ENCODE data around the gene HEPACAM2.

DNA sequence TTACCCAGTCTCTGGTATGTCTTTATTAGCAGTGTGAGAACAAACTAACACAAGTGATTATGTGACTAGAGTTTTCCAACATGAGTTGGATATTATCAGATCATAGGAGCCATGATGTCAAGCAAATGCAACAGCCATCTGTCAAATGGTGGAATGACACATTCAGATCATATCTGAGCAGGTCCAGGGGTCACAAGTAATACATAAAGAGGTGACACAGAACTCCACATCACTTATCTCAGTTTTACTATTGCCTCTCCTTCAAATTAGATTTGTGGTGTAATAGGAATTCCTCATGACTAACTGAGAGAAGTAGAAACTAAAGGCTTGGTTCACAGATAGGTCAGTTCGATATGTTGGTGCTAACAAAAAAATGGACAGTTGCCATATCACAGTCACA is 65.9 kb downstream of the HEPACAM2 start:
- TF ChIP-seq, protein P1, sequence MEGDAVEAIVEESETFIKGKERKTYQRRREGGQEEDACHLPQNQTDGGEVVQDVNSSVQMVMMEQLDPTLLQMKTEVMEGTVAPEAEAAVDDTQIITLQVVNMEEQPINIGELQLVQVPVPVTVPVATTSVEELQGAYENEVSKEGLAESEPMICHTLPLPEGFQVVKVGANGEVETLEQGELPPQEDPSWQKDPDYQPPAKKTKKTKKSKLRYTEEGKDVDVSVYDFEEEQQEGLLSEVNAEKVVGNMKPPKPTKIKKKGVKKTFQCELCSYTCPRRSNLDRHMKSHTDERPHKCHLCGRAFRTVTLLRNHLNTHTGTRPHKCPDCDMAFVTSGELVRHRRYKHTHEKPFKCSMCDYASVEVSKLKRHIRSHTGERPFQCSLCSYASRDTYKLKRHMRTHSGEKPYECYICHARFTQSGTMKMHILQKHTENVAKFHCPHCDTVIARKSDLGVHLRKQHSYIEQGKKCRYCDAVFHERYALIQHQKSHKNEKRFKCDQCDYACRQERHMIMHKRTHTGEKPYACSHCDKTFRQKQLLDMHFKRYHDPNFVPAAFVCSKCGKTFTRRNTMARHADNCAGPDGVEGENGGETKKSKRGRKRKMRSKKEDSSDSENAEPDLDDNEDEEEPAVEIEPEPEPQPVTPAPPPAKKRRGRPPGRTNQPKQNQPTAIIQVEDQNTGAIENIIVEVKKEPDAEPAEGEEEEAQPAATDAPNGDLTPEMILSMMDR (IDR thresholded peaks at IDR 0.05 in 8 of 11, conservative IDR thresholded peaks at IDR 0.05 in 3 of 11) = no peak
- TF ChIP-seq POLR2A (IDR thresholded peaks at IDR 0.05) (no peak), POLR2AphosphoS5 (IDR thresholded peaks at IDR 0.05) (no peak)

Data from spleen (tissue), 7 donors.